Choroid plexus epithelial cell (primary cell): ENCODE results near the gene GALNT10.

Source experiments
- DNase-seq: peaks from one replicate; pipeline ENCODE4 v3.0.0-alpha.2; 2010; ENCODE audit warnings: low read depth
- H3K4me3 ChIP-seq: 2 replicates; pipeline ENCODE4 v1.5.1; 2011; ENCODE audit warnings: low read depth, mild to moderate bottlenecking, control low read depth, low read length, moderate library complexity
- CTCF ChIP-seq: conservative IDR thresholded peaks from 2 replicates; pipeline ENCODE4 v1.5.1; 2011; ENCODE audit warnings: low read depth, mild to moderate bottlenecking, control low read depth, inconsistent platforms, low read length, moderate library complexity

Gene GALNT10

GRCh38 chr5:154410008-154410407, 219.5 kb downstream of the GALNT10 start:
- no peak overlapping the region for H3K4me3 ChIP-seq
- DNase-seq: no peak
- TF ChIP-seq CTCF: no peak

GRCh38 chr5:154410786-154411185, 220.3 kb downstream of the GALNT10 start:
- H3K4me3 ChIP-seq: no peak overlapping the region
- DNase-seq: no peak
- TF ChIP-seq CTCF: no peak

GRCh38 chr5:154411338-154411737, 220.8 kb downstream of the GALNT10 start:
- no peak for TF ChIP-seq CTCF
- DNase-seq: no peak
- H3K4me3 ChIP-seq: no peak overlapping the region

- no peak for DNase-seq
- H3K4me3 ChIP-seq: no peak overlapping the region
- TF ChIP-seq CTCF: no peak
Observed at GRCh38 chr5:154412316-154412715, 221.8 kb downstream of the GALNT10 start.

GRCh38 chr5:154412925-154413324, 222.4 kb downstream of the GALNT10 start:
- no peak for TF ChIP-seq CTCF
- DNase-seq: no peak
- no peak overlapping the region for H3K4me3 ChIP-seq

GRCh38 chr5:154415114-154415513, 224.6 kb downstream of the GALNT10 start:
- DNase-seq: no peak
- no peak for TF ChIP-seq CTCF
- H3K4me3 ChIP-seq: no peak overlapping the region

GRCh38 chr5:154418344-154418820, 227.8 kb downstream of the GALNT10 start:
- DNase-seq: no peak
- TF ChIP-seq CTCF: no peak
- H3K4me3 ChIP-seq: no peak overlapping the region
